K562 (cell line): ENCODE results near the gene GCN1. TPM values are rescaled to one million over a fixed set of nuclear protein-coding genes. Genes with fewer than 3 reads are reported as not detected.
A peak's percentile ranks its signal among the peaks of the same experiment; 100 is the strongest.

ENCODE experiments used
- BRD4 ChIP-seq: fragments of 200-600 bp; sonication (generic); IDR thresholded peaks from 2 replicates; pipeline ENCODE4 v1.6.1; 2017; ENCODE audit warnings: inconsistent platforms
- CEBPB ChIP-seq: fragments of 450-650 bp; IDR thresholded peaks from 2 replicates; pipeline ENCODE4 v1.6.1; 2016; ENCODE audit warnings: missing genetic modification characterization, missing compliant biosample characterization
- ETV5 ChIP-seq: sonication (generic); formaldehyde crosslinking; IDR thresholded peaks from 2 replicates; pipeline ENCODE4 v1.4.0; 2020; ENCODE audit warnings: low read depth, mild to moderate bottlenecking, missing genetic modification reagents
- GABPB1 ChIP-seq: sonication (generic); formaldehyde crosslinking; IDR thresholded peaks from 2 replicates; pipeline ENCODE4 v1.8.0; 2022; ENCODE audit warnings: mild to moderate bottlenecking, missing genetic modification reagents
- KDM4B ChIP-seq, 2 experiments: fragments of 450-650 bp in 1 of 2; sonication (generic) in 1 of 2; IDR thresholded peaks; 2 replicates each; pipeline ENCODE4 v1.6.1; 2016 to 2017; ENCODE audit warnings: borderline replicate concordance in 2 of 2, antibody characterized with exemption in 1 of 2, low read depth in 1 of 2, mild to moderate bottlenecking in 1 of 2
- NFYB ChIP-seq: IDR thresholded peaks from 2 replicates; pipeline ENCODE4 v1.6.1; 2011; ENCODE audit warnings: mild to moderate bottlenecking, moderate library complexity; ENCODE audit not compliant: insufficient read length; ENCODE audit errors: extremely low read depth
- RB1 ChIP-seq: fragments of 450-650 bp; IDR thresholded peaks from 2 replicates; pipeline ENCODE4 v1.6.1; 2017; ENCODE audit warnings: low read depth, mild to moderate bottlenecking
- RBFOX2 ChIP-seq: fragments of 200-400 bp; formaldehyde crosslinking; IDR thresholded peaks from 2 replicates; pipeline ENCODE4 v1.6.1; 2017; ENCODE audit warnings: low read depth, mild to moderate bottlenecking, low read length, moderate library complexity
- SMARCB1 ChIP-seq: IDR thresholded peaks from 2 replicates; pipeline ENCODE4 v1.6.1; 2011; ENCODE audit warnings: improper control_type of control experiment, low read depth; ENCODE audit not compliant: insufficient read length
- SP1 ChIP-seq: sonication (generic); formaldehyde crosslinking; IDR thresholded peaks from 2 replicates; pipeline ENCODE4 v1.8.1; 2022; ENCODE audit warnings: mild to moderate bottlenecking, missing genetic modification reagents
- TCF3 ChIP-seq: sonication (generic); formaldehyde crosslinking; IDR thresholded peaks from 2 replicates; pipeline ENCODE4 v1.4.0; 2020; ENCODE audit warnings: mild to moderate bottlenecking, missing genetic modification reagents
- ZNF133 ChIP-seq: fragments of 250-450 bp; sonication (Bioruptor Pico); IDR thresholded peaks from 2 replicates; pipeline ENCODE4 v1.4.0; 2020; ENCODE audit warnings: mild to moderate bottlenecking
- ZNF445 ChIP-seq: fragments of 250-450 bp; sonication (Bioruptor Pico); IDR thresholded peaks from 2 replicates; pipeline ENCODE4 v1.4.0; 2020; ENCODE audit warnings: low read depth, mild to moderate bottlenecking, moderate library complexity
- ZNF766 ChIP-seq: fragments of 200-800 bp; sonication (Bioruptor generic); conservative IDR thresholded peaks from 2 replicates; pipeline ENCODE4 v1.6.1; 2016; ENCODE audit warnings: missing genetic modification characterization, missing compliant biosample characterization
- polyA plus RNA-seq, 8 experiments: library from polyadenylated mRNA; depleted of rRNA in 4 of 8; stranded (reverse) in 5 of 8; unstranded in 3 of 8; fragments of >200 nt; fragmentation: Nextera tagmentation in 2 of 8; fragmentation: Illumina TruSeq in 1 of 8; extraction: Ambion mirVana in 2 of 8; extraction: Trizol in 1 of 8; gene quantifications; 2 replicates each; pipeline versions ENCODE4 v1.2.1 to v1.2.3, GENCODE V29; 2011 to 2014; ENCODE audit warnings: inconsistent platforms in 1 of 8, missing spikeins in 1 of 8
- total RNA-seq, 7 experiments: library from RNA; depleted of rRNA in 6 of 7; stranded (reverse); fragments of >200 nt in 6 of 7; fragmentation: Illumina TruSeq in 2 of 7; extraction: Trizol in 2 of 7; gene quantifications; 2 replicates each; pipeline versions ENCODE4 v1.2.1 to v1.2.3, GENCODE V29; 2011 to 2021; ENCODE audit warnings: low replicate concordance in 1 of 7
- TF ChIP-seq, protein P1 (sequence below), 3 experiments: IDR thresholded peaks in 2 of 3; conservative IDR thresholded peaks in 1 of 3; 2 replicates each; pipeline ENCODE4 v1.5.1; 2011 to 2012; ENCODE audit warnings: low read length in 3 of 3, mild to moderate bottlenecking in 3 of 3, control low read depth in 2 of 3, improper control_type of control experiment in 1 of 3, inconsistent platforms in 1 of 3, low read depth in 1 of 3, mixed read lengths in 1 of 3, moderate library complexity in 1 of 3; ENCODE audit not compliant: insufficient read depth in 2 of 3
- TF ChIP-seq, protein P2 (sequence below): sonication (generic); formaldehyde crosslinking; IDR thresholded peaks from 2 replicates; pipeline ENCODE4 v1.8.1; 2023; ENCODE audit warnings: missing genetic modification reagents, mild to moderate bottlenecking, borderline replicate concordance
- TF ChIP-seq, protein P3 (sequence below): fragments of 450-650 bp; conservative IDR thresholded peaks from 2 replicates; pipeline ENCODE4 v1.6.1; 2016; ENCODE audit warnings: missing genetic modification characterization, low read depth, mild to moderate bottlenecking, control low read depth, missing compliant biosample characterization

GCN1 gene
- total and polyA plus RNA-seq, 9 of the 15 experiments (the other 6 are each of a cell fraction or from before 2014, with no cell fraction given) = 11.9 to 190 (median 51.7) TPM

DNA sequence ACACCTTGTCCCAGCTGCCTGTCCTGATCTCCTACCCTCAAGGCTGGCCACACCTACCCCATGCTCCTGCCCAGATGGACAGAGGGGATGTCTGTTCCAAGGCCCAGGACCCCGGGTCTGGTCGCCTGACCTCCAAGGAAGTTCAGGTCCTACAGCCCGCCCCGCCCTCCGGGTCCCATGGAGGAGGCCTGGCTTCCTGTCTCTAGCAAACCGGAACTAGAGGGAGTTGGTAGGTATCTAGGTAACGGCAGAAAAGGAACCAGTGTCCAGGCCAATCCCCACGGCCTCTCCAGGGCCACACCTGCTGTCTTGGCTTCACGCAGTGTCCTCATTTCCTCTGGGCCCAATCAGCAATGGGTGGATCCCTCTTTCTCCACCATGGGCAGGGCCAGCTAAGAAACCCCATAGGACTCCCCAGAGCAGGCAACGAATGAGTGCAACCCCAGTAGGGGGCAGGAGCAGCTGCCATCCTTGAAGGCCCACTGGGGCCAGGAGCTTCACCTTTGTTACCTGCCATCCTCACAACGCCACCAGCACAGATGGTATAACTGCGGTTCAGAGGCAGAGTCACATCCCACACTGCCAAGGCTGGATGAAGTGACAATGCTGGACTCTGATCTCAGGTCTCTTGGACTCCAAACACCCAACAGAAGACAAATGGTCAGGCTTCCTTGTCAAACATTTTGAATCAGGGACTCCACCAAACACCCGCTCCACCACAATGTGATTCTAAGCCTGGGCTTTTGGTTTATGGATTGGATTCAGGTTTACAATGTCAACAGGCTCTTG, 31.5 kb upstream of the GCN1 start (continued):
- TF ChIP-seq SP1 (CRISPR knock-in tag) (peak; percentile 56; the same call in 1 of the 2 replicates), ZNF766 (CRISPR knock-in tag) (0 out of 2 replicates have a peak, but pooled peaks have one; percentile 32), ETV5 (CRISPR knock-in tag) (peak; percentile 58; the same call in 1 of the 2 replicates), CEBPB (no peak), NFYB (peak; percentile 4), BRD4 (no peak), RBFOX2 (0 out of 2 replicates have a peak, but pooled peaks have one; percentile 24), ZNF445 (CRISPR knock-in tag) (no peak), TCF3 (CRISPR knock-in tag) (peak; percentile 7; the same call in 1 of the 2 replicates), SMARCB1 (no peak), RB1 (no peak), ZNF133 (CRISPR knock-in tag) (no peak), GABPB1 (CRISPR knock-in tag) (peak; percentile 42; the same call in 1 of the 2 replicates), KDM4B (IDR thresholded peaks at IDR 0.05; ENCODE audit: borderline replicate concordance in 2 of 2, low read depth in 1 of 2) (no peak)
- TF ChIP-seq, protein P1, sequence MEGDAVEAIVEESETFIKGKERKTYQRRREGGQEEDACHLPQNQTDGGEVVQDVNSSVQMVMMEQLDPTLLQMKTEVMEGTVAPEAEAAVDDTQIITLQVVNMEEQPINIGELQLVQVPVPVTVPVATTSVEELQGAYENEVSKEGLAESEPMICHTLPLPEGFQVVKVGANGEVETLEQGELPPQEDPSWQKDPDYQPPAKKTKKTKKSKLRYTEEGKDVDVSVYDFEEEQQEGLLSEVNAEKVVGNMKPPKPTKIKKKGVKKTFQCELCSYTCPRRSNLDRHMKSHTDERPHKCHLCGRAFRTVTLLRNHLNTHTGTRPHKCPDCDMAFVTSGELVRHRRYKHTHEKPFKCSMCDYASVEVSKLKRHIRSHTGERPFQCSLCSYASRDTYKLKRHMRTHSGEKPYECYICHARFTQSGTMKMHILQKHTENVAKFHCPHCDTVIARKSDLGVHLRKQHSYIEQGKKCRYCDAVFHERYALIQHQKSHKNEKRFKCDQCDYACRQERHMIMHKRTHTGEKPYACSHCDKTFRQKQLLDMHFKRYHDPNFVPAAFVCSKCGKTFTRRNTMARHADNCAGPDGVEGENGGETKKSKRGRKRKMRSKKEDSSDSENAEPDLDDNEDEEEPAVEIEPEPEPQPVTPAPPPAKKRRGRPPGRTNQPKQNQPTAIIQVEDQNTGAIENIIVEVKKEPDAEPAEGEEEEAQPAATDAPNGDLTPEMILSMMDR (IDR thresholded peaks at IDR 0.05 in 2 of 3, conservative IDR thresholded peaks at IDR 0.05 in 1 of 3; ENCODE audit: insufficient read depth in 2 of 3, low read depth in 1 of 3, low read length in 3 of 3) = peak; percentile 14 to 19 (median 14); a peak in 2 of 6 replicates
- TF ChIP-seq, protein P2, sequence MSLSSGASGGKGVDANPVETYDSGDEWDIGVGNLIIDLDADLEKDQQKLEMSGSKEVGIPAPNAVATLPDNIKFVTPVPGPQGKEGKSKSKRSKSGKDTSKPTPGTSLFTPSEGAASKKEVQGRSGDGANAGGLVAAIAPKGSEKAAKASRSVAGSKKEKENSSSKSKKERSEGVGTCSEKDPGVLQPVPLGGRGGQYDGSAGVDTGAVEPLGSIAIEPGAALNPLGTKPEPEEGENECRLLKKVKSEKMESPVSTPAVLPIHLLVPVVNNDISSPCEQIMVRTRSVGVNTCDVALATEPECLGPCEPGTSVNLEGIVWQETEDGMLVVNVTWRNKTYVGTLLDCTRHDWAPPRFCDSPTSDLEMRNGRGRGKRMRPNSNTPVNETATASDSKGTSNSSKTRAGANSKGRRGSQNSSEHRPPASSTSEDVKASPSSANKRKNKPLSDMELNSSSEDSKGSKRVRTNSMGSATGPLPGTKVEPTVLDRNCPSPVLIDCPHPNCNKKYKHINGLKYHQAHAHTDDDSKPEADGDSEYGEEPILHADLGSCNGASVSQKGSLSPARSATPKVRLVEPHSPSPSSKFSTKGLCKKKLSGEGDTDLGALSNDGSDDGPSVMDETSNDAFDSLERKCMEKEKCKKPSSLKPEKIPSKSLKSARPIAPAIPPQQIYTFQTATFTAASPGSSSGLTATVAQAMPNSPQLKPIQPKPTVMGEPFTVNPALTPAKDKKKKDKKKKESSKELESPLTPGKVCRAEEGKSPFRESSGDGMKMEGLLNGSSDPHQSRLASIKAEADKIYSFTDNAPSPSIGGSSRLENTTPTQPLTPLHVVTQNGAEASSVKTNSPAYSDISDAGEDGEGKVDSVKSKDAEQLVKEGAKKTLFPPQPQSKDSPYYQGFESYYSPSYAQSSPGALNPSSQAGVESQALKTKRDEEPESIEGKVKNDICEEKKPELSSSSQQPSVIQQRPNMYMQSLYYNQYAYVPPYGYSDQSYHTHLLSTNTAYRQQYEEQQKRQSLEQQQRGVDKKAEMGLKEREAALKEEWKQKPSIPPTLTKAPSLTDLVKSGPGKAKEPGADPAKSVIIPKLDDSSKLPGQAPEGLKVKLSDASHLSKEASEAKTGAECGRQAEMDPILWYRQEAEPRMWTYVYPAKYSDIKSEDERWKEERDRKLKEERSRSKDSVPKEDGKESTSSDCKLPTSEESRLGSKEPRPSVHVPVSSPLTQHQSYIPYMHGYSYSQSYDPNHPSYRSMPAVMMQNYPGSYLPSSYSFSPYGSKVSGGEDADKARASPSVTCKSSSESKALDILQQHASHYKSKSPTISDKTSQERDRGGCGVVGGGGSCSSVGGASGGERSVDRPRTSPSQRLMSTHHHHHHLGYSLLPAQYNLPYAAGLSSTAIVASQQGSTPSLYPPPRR (CRISPR knock-in tag) = no peak
- TF ChIP-seq, protein P3, sequence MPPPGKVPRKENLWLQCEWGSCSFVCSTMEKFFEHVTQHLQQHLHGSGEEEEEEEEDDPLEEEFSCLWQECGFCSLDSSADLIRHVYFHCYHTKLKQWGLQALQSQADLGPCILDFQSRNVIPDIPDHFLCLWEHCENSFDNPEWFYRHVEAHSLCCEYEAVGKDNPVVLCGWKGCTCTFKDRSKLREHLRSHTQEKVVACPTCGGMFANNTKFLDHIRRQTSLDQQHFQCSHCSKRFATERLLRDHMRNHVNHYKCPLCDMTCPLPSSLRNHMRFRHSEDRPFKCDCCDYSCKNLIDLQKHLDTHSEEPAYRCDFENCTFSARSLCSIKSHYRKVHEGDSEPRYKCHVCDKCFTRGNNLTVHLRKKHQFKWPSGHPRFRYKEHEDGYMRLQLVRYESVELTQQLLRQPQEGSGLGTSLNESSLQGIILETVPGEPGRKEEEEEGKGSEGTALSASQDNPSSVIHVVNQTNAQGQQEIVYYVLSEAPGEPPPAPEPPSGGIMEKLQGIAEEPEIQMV = no peak
